Osteoblast (primary cell): ENCODE results near the gene SHLD1. TPM values are rescaled to one million over a fixed set of nuclear protein-coding genes. Genes with fewer than 3 reads are reported as not detected.

Source experiments
- DNase-seq: peaks from one replicate; pipeline ENCODE4 v3.0.0; 2011; ENCODE audit warnings: low spot score, mixed read lengths; ENCODE audit not compliant: insufficient read length; ENCODE audit errors: missing footprints
- H2AFZ ChIP-seq: 2 replicates; pipeline ENCODE4 v1.6.0; 2011; ENCODE audit warnings: mild to moderate bottlenecking, low read length
- H3K27ac ChIP-seq: 2 replicates; pipeline ENCODE4 v1.5.1; 2011; ENCODE audit warnings: mild to moderate bottlenecking, low read depth, low read length, moderate library complexity
- H3K27me3 ChIP-seq: 2 replicates; pipeline ENCODE4 v1.6.0; 2012; ENCODE audit warnings: mild to moderate bottlenecking, control low read depth, inconsistent platforms, low read length, moderate library complexity; ENCODE audit not compliant: insufficient read depth
- H3K36me3 ChIP-seq: 2 replicates; pipeline ENCODE4 v1.5.1; 2011; ENCODE audit warnings: mild to moderate bottlenecking, low read length, control low read depth, moderate library complexity; ENCODE audit not compliant: insufficient read depth
- H3K4me1 ChIP-seq: 2 replicates; pipeline ENCODE4 v1.5.1; 2011; ENCODE audit warnings: mild to moderate bottlenecking, low read length, control low read depth, moderate library complexity; ENCODE audit not compliant: insufficient read depth
- H3K4me2 ChIP-seq: 2 replicates; pipeline ENCODE4 v1.6.0; 2011; ENCODE audit warnings: mild to moderate bottlenecking, low read length; ENCODE audit not compliant: insufficient read depth
- H3K4me3 ChIP-seq: fragments of 200-600 bp; sonication (generic); 3 replicates; pipeline ENCODE4 v1.5.1; 2012; ENCODE audit warnings: mild to moderate bottlenecking, low read length, inconsistent platforms; ENCODE audit not compliant: insufficient read depth
- H3K79me2 ChIP-seq: 2 replicates; pipeline ENCODE4 v1.6.0; 2012; ENCODE audit warnings: mild to moderate bottlenecking, low read length, control low read depth, inconsistent platforms; ENCODE audit not compliant: insufficient read depth
- H3K9me3 ChIP-seq: 2 replicates; pipeline ENCODE4 v1.5.1; 2011; ENCODE audit warnings: low read depth, low read length, control low read depth
- H4K20me1 ChIP-seq: 2 replicates; pipeline ENCODE4 v1.6.0; 2012; ENCODE audit warnings: mild to moderate bottlenecking, low read length, control low read depth; ENCODE audit not compliant: insufficient read depth
- CTCF ChIP-seq: IDR thresholded peaks from 2 replicates; pipeline ENCODE4 v1.5.1; 2011; ENCODE audit warnings: mild to moderate bottlenecking, low read depth, low read length, moderate library complexity; ENCODE audit errors: extremely low read depth
- total RNA-seq: library from RNA; depleted of rRNA; stranded (reverse); fragments of >200 nt; gene quantifications from 2 replicates; pipeline ENCODE4 v1.2.3, GENCODE V29; 2012

Gene SHLD1
- total RNA-seq, 1 donor: 1.4 TPM

GRCh38 chr20:5864428-5864827, 114.2 kb downstream of the SHLD1 start:
- Histone ChIP-seq H2AFZ (no peak overlapping the region), H4K20me1 (no peaks in the 10 kb centered on the region), H3K27ac (no peak overlapping the region), H3K36me3 (no peaks in the 10 kb centered on the region), H3K4me1 (peaks cover 30% of the 10 kb centered on the region), H3K27me3 (no peaks in the 10 kb centered on the region), H3K4me2 (no peak overlapping the region), H3K4me3 (no peak overlapping the region), H3K79me2 (no peaks in the 10 kb centered on the region), H3K9me3 (no peaks in the 10 kb centered on the region)
- no peak for DNase-seq
- no peak for TF ChIP-seq CTCF

GRCh38 chr20:5864873-5865587, 114.8 kb downstream of the SHLD1 start:
- Histone ChIP-seq H3K9me3 (no peaks in the 10 kb centered on the region), H4K20me1 (no peaks in the 10 kb centered on the region), H3K79me2 (no peaks in the 10 kb centered on the region), H3K27me3 (no peaks in the 10 kb centered on the region), H3K4me1 (peaks cover 30% of the 10 kb centered on the region), H3K4me2 (peak overlapping the region; percentile 49), H2AFZ (no peak overlapping the region), H3K36me3 (no peaks in the 10 kb centered on the region), H3K4me3 (peak overlapping the region; percentile 10), H3K27ac (peak overlapping the region; percentile 64)
- no peak for TF ChIP-seq CTCF
- no peak for DNase-seq

GRCh38 chr20:5865604-5866003, 115.4 kb downstream of the SHLD1 start:
- no peaks in the 10 kb centered on the region for H3K36me3 ChIP-seq
- H3K4me1 ChIP-seq: peaks cover 30% of the 10 kb centered on the region
- peak overlapping the region; percentile 49 for H3K4me2 ChIP-seq
- H3K79me2 ChIP-seq: no peaks in the 10 kb centered on the region
- peak overlapping the region; percentile 64 for H3K27ac ChIP-seq
- H3K4me3 ChIP-seq: no peak overlapping the region
- no peaks in the 10 kb centered on the region for H4K20me1 ChIP-seq
- H3K27me3 ChIP-seq: no peaks in the 10 kb centered on the region
- H3K9me3 ChIP-seq: no peaks in the 10 kb centered on the region
- DNase-seq: no peak
- H2AFZ ChIP-seq: no peak overlapping the region
- TF ChIP-seq CTCF: no peak

- Histone ChIP-seq H3K4me2 (no peak overlapping the region), H3K36me3 (no peaks in the 10 kb centered on the region), H2AFZ (no peak overlapping the region), H3K4me3 (no peak overlapping the region), H3K4me1 (peaks cover 1% of the 10 kb centered on the region), H4K20me1 (no peaks in the 10 kb centered on the region), H3K27ac (no peak overlapping the region), H3K27me3 (no peaks in the 10 kb centered on the region), H3K79me2 (no peaks in the 10 kb centered on the region), H3K9me3 (no peaks in the 10 kb centered on the region)
- TF ChIP-seq CTCF: no peak
- no peak for DNase-seq
Observed at GRCh38 chr20:5870568-5870981, 120.4 kb downstream of the SHLD1 start.
